Neuronal stem cell (in vitro differentiated cells): ENCODE measurements around the gene TRIM37.
"Not testable (repeated sequence)": the region's sequence is repeated elsewhere in the genome, so short reads cannot be mapped to it uniquely, and the experiment has no call there.

Experiments
- DNase-seq: peaks from one replicate; pipeline ENCODE4 v3.0.0-alpha.2; 2013; ENCODE audit warnings: low spot score
- H2AFZ ChIP-seq: one replicate; pipeline ENCODE4 v1.6.1; 2013; ENCODE audit warnings: mild to moderate bottlenecking, low read length, inconsistent platforms
- H2AK5ac ChIP-seq: 2 replicates; pipeline ENCODE4 v1.6.1; 2013; ENCODE audit warnings: low read depth, mild to moderate bottlenecking, inconsistent platforms, low read length, moderate library complexity, mixed read lengths
- H2BK120ac ChIP-seq: 2 replicates; pipeline ENCODE4 v1.6.1; 2013; ENCODE audit warnings: low read depth, mild to moderate bottlenecking, inconsistent platforms, low read length, moderate library complexity, mixed read lengths
- H2BK12ac ChIP-seq: one replicate; pipeline ENCODE4 v1.6.1; 2013; ENCODE audit warnings: low read length, inconsistent platforms
- H2BK15ac ChIP-seq: 2 replicates; pipeline ENCODE4 v1.6.1; 2013; ENCODE audit warnings: mild to moderate bottlenecking, low read length, inconsistent platforms, mixed read lengths
- H2BK5ac ChIP-seq: one replicate; pipeline ENCODE4 v1.6.1; 2013; ENCODE audit warnings: inconsistent platforms, mild to moderate bottlenecking, low read length, moderate library complexity
- H3K14ac ChIP-seq: one replicate; pipeline ENCODE4 v1.6.1; 2013; ENCODE audit warnings: low read length, inconsistent platforms
- H3K18ac ChIP-seq: 2 replicates; pipeline ENCODE4 v1.6.1; 2013; ENCODE audit warnings: low read length, inconsistent platforms
- H3K23ac ChIP-seq: 2 replicates; pipeline ENCODE4 v1.6.1; 2013; ENCODE audit warnings: low read depth, mild to moderate bottlenecking, mixed read lengths, low read length, inconsistent platforms; ENCODE audit not compliant: poor library complexity
- H3K27ac ChIP-seq: replicated peaks from 3 replicates; pipeline ENCODE4 v1.5.1; 2013; ENCODE audit warnings: low read length, inconsistent platforms
- H3K27me3 ChIP-seq, 3 experiments: 2 replicates each; pipeline ENCODE4 v1.6.1; 2013; ENCODE audit warnings: low read length in 3 of 3, mild to moderate bottlenecking in 2 of 3, inconsistent platforms in 1 of 3, low read depth in 1 of 3, mixed read lengths in 1 of 3, moderate library complexity in 1 of 3; ENCODE audit not compliant: control insufficient read depth in 3 of 3, insufficient read depth in 3 of 3
- H3K36me3 ChIP-seq, 2 donors: replicated peaks in 1 of 2; 2 replicates each; pipeline ENCODE4 v1.6.1; 2013; ENCODE audit warnings: low read length in 2 of 2; ENCODE audit not compliant: control insufficient read depth in 2 of 2, insufficient read depth in 2 of 2
- H3K4ac ChIP-seq: 2 replicates; pipeline ENCODE4 v1.6.1; 2013; ENCODE audit warnings: inconsistent platforms, mild to moderate bottlenecking, low read length, moderate library complexity
- H3K4me1 ChIP-seq, 2 donors: 1 replicate in 1 of 2; 2 replicates in 1 of 2; pipeline ENCODE4 v1.6.1; 2013; ENCODE audit warnings: low read length in 2 of 2, low read depth in 1 of 2; ENCODE audit not compliant: control insufficient read depth in 2 of 2, insufficient read depth in 1 of 2
- H3K4me2 ChIP-seq: one replicate; pipeline ENCODE4 v1.6.1; 2013; ENCODE audit warnings: mild to moderate bottlenecking, low read length, inconsistent platforms; ENCODE audit not compliant: insufficient read depth, poor library complexity, severe bottlenecking
- H3K4me3 ChIP-seq, 2 donors: 2 replicates each; pipeline ENCODE4 v1.5.1; 2013; ENCODE audit warnings: low read length in 2 of 2, mild to moderate bottlenecking in 2 of 2, inconsistent platforms in 1 of 2, moderate library complexity in 1 of 2
- H3K79me1 ChIP-seq: one replicate; pipeline ENCODE4 v1.6.1; 2013; ENCODE audit warnings: low read depth, mild to moderate bottlenecking, inconsistent platforms, low read length, moderate library complexity
- H3K9ac ChIP-seq: one replicate; pipeline ENCODE4 v1.6.1; 2013; ENCODE audit warnings: mild to moderate bottlenecking, low read depth, low read length, inconsistent platforms; ENCODE audit not compliant: poor library complexity
- H3K9me3 ChIP-seq, 2 donors: replicated peaks in 1 of 2; 2 replicates each; pipeline versions ENCODE3 to v1.6.1; 2013; ENCODE audit warnings: low read length in 2 of 2, mild to moderate bottlenecking in 2 of 2, inconsistent platforms in 1 of 2, low read depth in 1 of 2, mixed read lengths in 1 of 2, moderate library complexity in 1 of 2; ENCODE audit not compliant: control insufficient read depth in 2 of 2, insufficient read depth in 1 of 2
- H4K8ac ChIP-seq: one replicate; pipeline ENCODE4 v1.6.1; 2013; ENCODE audit warnings: low read depth, mild to moderate bottlenecking, inconsistent platforms, low read length, moderate library complexity
- H4K91ac ChIP-seq: one replicate; pipeline ENCODE4 v1.6.1; 2013; ENCODE audit warnings: low read length, low read depth, mild to moderate bottlenecking, inconsistent platforms; ENCODE audit not compliant: poor library complexity
- WGBS, 2 donors: extraction: QIAGEN DNeasy Blood & Tissue Kit; methylation state at CpG; one replicate each; pipeline ENCODE4 v1.1.7; 2013; ENCODE audit warnings: missing lambda C conversion rate in 2 of 2, mixed read lengths in 1 of 2; ENCODE audit not compliant: insufficient read length in 2 of 2, insufficient replicate concordance in 1 of 2; ENCODE audit errors: extremely low coverage in 2 of 2; 5-methylcytosine and 5-hydroxymethylcytosine counted together

Gene TRIM37

GRCh38 chr17:59093702-59094231, 12.9 kb downstream of the TRIM37 start:
- Histone ChIP-seq H4K8ac (no peak overlapping the region), H3K27me3 (no peaks in the 10 kb centered on the region), H2AK5ac (no peak overlapping the region), H3K9ac (no peak overlapping the region), H3K4ac (no peak overlapping the region), H3K18ac (no peak overlapping the region), H3K4me3 (no peak overlapping the region), H3K4me2 (no peak overlapping the region), H4K91ac (no peak overlapping the region), H2BK120ac (no peak overlapping the region), H3K36me3 (peaks cover 5 to 14% of the 10 kb centered on the region in 2 donors), H2AFZ (no peak overlapping the region), H3K23ac (no peak overlapping the region), H2BK15ac (no peak overlapping the region), H3K4me1 (no peaks in the 10 kb centered on the region), H3K79me1 (no peaks in the 10 kb centered on the region), H3K14ac (no peak overlapping the region), H2BK5ac (no peak overlapping the region), H3K9me3 (peaks cover 0 to 13% of the 10 kb centered on the region in 2 donors), H2BK12ac (no peak overlapping the region), H3K27ac (no peak overlapping the region)
- no CpG with 5 or more reads among the region's 8 CpGs for WGBS, 2 donors
- DNase-seq: no peak

- Histone ChIP-seq H3K36me3 (peaks cover 5 to 20% of the 10 kb centered on the region in 2 donors), H4K8ac (no peak overlapping the region), H2BK15ac (no peak overlapping the region), H2BK120ac (no peak overlapping the region), H3K27me3 (no peaks in the 10 kb centered on the region), H2BK12ac (no peak overlapping the region), H3K4me2 (no peak overlapping the region), H2AFZ (no peak overlapping the region), H2BK5ac (no peak overlapping the region), H3K4me1 (no peaks in the 10 kb centered on the region), H2AK5ac (no peak overlapping the region), H3K27ac (no peak overlapping the region), H3K9ac (no peak overlapping the region), H3K4me3 (no peak overlapping the region), H3K9me3 (peaks cover 0 to 10% of the 10 kb centered on the region in 2 donors), H4K91ac (no peak overlapping the region), H3K23ac (no peak overlapping the region), H3K18ac (no peak overlapping the region), H3K4ac (no peak overlapping the region), H3K14ac (no peak overlapping the region), H3K79me1 (no peaks in the 10 kb centered on the region)
- DNase-seq: no peak
- no CpG with 5 or more reads among the region's 4 CpGs for WGBS, 2 donors
Measured at GRCh38 chr17:59093145-59093701, 13.5 kb downstream of the TRIM37 start.

GRCh38 chr17:59090593-59090992, 16.1 kb downstream of the TRIM37 start:
- not testable (repeated sequence) for H4K8ac ChIP-seq, H3K23ac ChIP-seq, H3K79me1 ChIP-seq, H3K4me2 ChIP-seq, H3K18ac ChIP-seq, H3K27ac ChIP-seq, H3K9me3 ChIP-seq, H3K4ac ChIP-seq, H3K4me1 ChIP-seq, H3K14ac ChIP-seq, H3K4me3 ChIP-seq, H4K91ac ChIP-seq, H3K27me3 ChIP-seq, H2AFZ ChIP-seq, H3K9ac ChIP-seq, DNase-seq, H2BK15ac ChIP-seq, H2BK5ac ChIP-seq, H2BK12ac ChIP-seq, H2AK5ac ChIP-seq, H2BK120ac ChIP-seq
- peaks cover 5 to 34% of the 10 kb centered on the region in 2 donors for H3K36me3 ChIP-seq
- no CpG with 5 or more reads among the region's 12 CpGs for WGBS, 2 donors

- Histone ChIP-seq H2BK120ac (no peak overlapping the region), H3K9ac (no peak overlapping the region), H2AK5ac (no peak overlapping the region)
Measured at GRCh38 chr17:59084154-59084553, 22.5 kb downstream of the TRIM37 start.

More at GRCh38 chr17:59084154-59084553, 22.5 kb downstream of the TRIM37 start:
- Histone ChIP-seq H2BK12ac (no peak overlapping the region), H3K4me1 (no peaks in the 10 kb centered on the region), H2BK5ac (no peak overlapping the region), H4K8ac (no peak overlapping the region), H3K18ac (no peak overlapping the region), H3K27me3 (no peaks in the 10 kb centered on the region), H2AFZ (no peak overlapping the region), H4K91ac (no peak overlapping the region), H2BK15ac (no peak overlapping the region), H3K79me1 (no peaks in the 10 kb centered on the region), H3K14ac (no peak overlapping the region), H3K4me3 (no peak overlapping the region), H3K9me3 (peaks cover 0 to 2% of the 10 kb centered on the region in 2 donors), H3K4ac (no peak overlapping the region), H3K23ac (no peak overlapping the region), H3K4me2 (no peak overlapping the region), H3K27ac (no peak overlapping the region), H3K36me3 (peaks cover 5 to 56% of the 10 kb centered on the region in 2 donors)
- DNase-seq: no peak
- no CpG with 5 or more reads among the region's 4 CpGs for WGBS, 2 donors
